NCI-H526 (cell line): ENCODE data around the gene BRD4.

Source experiments
- DNase-seq, 2 experiments: peaks; one replicate each; lab custom pipeline; 2025; lab: John Stamatoyannopoulos, UW

BRD4 gene

GRCh38 chr19:15313649-15314279 lies 18.6 kb downstream of the BRD4 start:
- no peak for DNase-seq

DNA sequence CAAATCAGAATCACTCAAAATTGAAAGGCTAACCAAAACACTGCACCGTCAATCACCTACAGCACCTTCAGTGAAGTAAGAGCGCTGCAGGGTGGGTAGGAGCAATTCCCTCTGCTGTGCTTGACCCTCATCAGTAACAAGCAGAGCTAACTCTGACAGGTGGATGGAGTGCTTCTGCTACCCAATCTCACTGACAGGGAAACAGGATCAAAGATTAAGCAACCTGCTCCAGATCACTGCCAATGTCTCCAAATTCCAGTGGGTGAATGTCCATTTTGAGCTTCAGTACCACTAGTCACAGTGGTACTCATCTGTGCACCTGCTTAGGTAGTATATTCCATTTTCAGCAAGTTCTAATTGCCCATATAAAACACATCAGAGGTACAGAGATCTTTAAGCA lies 25.2 kb downstream of the BRD4 start:
- no peak for DNase-seq

- DNase-seq: no peak
These were observed 26.6 kb downstream of the BRD4 start for GRCh38 chr19:15305582-15306334.

- DNase-seq: no peak
These were observed 28.1 kb downstream of the BRD4 start for GRCh38 chr19:15304140-15304705.

GRCh38 chr19:15303105-15303780 lies 29.1 kb downstream of the BRD4 start:
- no peak for DNase-seq

DNA sequence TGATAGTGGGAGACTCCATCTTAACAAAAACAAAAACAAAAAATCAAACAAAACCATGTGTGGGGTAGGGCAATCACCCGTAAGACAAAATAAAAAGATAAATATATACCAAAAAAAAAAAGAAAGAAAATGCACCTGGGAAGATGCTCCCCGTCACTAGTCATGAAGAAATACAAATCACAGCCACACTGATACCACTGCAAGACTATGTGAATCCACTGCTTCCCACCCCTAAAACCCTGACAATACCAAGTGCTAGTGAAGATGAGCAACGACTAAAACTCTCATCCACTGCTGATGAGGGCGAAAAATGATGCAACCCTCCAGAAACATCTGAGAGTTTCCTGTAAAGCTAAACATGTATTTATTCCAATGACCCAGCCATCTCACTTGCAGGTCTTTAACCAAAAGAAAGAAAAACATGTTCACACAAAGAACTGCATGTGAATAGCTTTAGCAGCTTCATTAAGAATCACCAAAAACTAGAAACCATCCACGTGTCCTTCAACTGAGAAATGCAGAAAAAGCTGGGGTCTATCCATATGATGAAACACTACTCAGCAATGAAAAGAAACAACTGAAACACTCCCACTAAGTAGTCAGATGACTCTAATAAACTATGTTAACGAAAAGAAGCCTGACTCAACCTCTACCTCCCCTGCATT lies 31.7 kb downstream of the BRD4 start:
- no peak for DNase-seq

GRCh38 chr19:15299568-15300409 lies 32.5 kb downstream of the BRD4 start:
- no peak for DNase-seq

DNA sequence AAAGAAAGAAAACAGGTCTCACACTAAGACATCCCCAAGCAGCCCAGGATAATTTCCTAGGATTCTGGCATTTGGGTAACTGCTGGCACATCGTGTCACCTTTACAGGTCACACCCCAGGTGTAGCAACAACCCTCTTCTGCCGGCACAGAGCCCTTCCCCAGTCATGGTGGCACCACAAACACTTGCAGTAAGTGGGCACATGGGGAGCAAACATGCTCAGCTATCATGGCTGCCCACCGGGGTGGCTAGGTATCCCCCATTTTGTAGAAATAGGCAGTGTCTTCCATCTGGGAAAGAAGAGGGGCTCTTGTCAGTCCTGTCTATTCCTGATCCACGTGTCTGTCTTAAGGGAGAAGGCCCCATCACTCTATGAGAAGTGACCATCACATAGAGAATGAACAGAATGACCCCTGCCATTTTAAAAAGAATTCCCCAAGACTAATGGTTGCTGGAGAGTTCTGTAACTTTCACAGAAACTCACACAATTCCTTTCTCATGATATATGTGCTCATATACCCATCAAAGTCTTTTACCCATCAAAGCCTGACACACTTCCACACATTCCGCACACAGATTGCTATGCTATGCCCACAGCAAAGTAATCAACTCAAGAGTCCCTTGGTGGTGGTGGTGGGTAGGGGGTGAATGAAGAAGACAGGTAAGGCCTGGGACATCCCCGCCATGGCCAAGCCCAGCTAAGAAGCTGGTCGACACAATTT lies 33.3 kb downstream of the BRD4 start:
- DNase-seq: no peak

DNA sequence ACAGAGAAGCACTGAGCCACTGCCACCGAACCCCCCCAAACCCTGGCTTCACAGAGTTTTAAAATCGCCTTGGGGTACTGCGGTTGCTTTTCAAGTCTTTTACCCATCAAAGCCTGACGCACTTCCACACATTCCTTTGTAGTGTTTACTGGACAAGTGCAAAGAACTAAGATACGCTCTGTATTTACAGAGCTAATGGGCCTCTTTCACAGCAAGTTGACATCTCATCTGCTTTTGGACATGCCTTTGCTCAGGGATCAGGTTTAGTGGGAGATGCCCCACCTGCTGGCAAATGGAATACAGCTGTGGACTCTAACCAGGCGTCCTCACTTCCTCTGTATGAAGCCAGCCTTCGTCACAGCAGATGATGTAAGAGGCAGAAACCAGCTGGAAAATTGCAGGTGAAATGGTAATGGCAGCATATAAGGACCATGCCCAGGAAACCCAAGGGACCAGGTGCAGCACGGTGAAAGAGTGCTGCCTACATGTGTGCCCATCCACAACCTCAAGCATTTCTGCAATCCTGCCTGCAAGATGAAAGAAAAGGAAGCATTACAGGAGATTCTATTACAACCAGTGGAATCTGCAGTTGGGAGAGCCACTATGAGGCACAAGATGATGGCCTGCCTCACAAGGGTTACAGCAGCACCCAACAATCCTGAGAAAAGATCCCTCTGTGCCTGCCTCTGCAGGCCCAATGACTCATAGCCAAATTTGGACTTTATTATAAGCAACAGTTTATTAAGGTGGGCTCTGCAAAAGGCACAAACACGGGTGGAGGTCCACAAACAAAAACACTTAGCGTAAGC lies 34.7 kb downstream of the BRD4 start:
- peak in 1 of 2 experiments; percentile 14 for DNase-seq

- no peak for DNase-seq
These were observed 35.4 kb downstream of the BRD4 start for GRCh38 chr19:15296841-15297415.

- no peak for DNase-seq
These were observed 36.0 kb downstream of the BRD4 start for GRCh38 chr19:15296353-15296752.

DNA sequence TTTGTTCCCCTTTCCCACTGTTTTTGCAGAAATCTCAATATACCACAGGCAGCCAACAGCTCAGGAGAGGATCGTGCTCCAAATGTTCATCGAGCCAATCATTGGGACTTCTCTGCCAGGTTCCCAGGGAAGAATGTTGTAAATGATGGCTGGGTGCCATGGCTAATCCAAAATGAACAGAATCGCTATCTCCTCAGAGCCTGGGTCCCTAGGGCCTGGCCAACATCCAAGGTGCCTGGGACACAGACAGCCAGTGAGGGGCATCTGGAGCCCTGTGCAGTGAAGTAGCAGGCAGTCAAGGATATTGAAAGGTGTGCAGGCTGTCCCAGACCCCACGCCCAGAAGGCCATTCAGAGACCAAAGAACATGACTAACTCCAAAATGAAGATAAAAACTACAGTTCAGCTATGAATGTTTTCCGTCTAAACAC lies 37.8 kb downstream of the BRD4 start:
- DNase-seq: no peak

- DNase-seq: no peak
These were observed 38.4 kb downstream of the BRD4 start for GRCh38 chr19:15293781-15294491.

DNA sequence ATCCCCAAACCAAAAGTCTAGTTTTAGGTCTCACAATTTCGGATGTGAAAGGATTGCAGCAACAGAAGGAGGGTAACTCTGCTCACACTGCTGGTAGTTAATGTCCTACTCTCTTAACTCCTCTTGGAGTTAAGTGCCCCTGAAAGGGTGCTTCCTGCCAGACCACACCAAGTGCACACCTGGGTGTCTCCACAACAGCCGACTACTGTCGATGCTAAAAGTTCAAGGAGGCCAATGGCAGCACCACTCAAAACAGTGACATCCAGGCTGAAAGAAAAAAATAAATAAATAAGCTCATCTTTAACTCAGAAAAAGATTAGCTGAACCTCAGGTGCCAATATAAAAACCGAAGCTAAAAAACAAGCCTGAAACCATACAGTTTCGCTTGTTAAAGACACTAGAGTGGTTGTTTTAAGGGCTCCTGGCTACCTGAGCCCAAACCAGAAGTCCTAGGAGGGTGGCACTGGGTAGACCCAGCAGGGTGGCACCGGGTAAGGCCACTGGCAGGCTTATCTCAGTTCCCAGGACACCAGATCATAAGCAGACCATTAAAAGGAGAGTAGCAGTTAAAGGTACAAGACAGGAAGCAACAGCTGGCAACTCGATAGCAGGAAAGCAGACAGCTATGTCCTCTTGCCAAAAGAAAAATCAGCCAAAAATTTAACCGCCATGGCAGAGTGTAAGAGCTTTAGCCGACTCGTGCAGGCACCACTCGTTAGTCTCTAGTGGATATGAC lies 39.3 kb downstream of the BRD4 start:
- DNase-seq: no peak

- no peak for DNase-seq
These were observed 40.2 kb downstream of the BRD4 start for GRCh38 chr19:15292140-15292539.

GRCh38 chr19:15291548-15292021 lies 40.8 kb downstream of the BRD4 start:
- peak in 1 of 2 experiments; percentile 19 for DNase-seq

GRCh38 chr19:15291089-15291488 lies 41.2 kb downstream of the BRD4 start:
- DNase-seq: no peak

- DNase-seq: no peak
These were observed 42.2 kb downstream of the BRD4 start for GRCh38 chr19:15290166-15290565.
